ENCODE data around the gene RHOT2. TPM values are rescaled to one million over a fixed set of nuclear protein-coding genes. Genes with fewer than 3 reads are reported as not detected.
A peak's percentile ranks its signal among the peaks of the same experiment; 100 is the strongest.

The RHOT2 gene
- total and polyA plus RNA-seq, 2 donors (not counting 3 experiments of a cell fraction or from before 2014, with no cell fraction given): 106 to 139 TPM

GRCh38 chr16:646679-647172, 21.2 kb upstream of the RHOT2 start:
- no peak for DNase-seq (ENCODE audit: low read depth, low spot score)
- Histone ChIP-seq H3K4me1 (ENCODE audit: control insufficient read depth, extremely low read depth, insufficient read depth, low read length) (peaks cover 13% of the 10 kb centered on the region), H3K36me3 (ENCODE audit: control insufficient read depth in 2 of 2, extremely low read depth in 1 of 2, insufficient read depth in 2 of 2, low read length in 2 of 2) (no peaks in the 10 kb centered on the region), H3K4me3 (replicated peaks in 1 of 3; ENCODE audit: insufficient read depth in 1 of 3, low read depth in 1 of 3, low read length in 3 of 3) (no peak overlapping the region), H3K9me1 (replicated peaks; ENCODE audit: control insufficient read depth, extremely low read depth, insufficient read depth, low read length) (no peaks in the 10 kb centered on the region), H3K27me3 (ENCODE audit: control insufficient read depth in 2 of 2, insufficient read depth in 2 of 2, low read length in 2 of 2) (no peaks in the 10 kb centered on the region), H3K9ac (replicated peaks; ENCODE audit: extremely low read depth, insufficient read depth, low read length) (no peak overlapping the region), H3K79me2 (ENCODE audit: control insufficient read depth, insufficient read depth, low read length) (no peaks in the 10 kb centered on the region), H2AFZ (ENCODE audit: low read depth, low read length) (no peak overlapping the region), H4K20me1 (replicated peaks; ENCODE audit: control insufficient read depth, extremely low read depth, insufficient read depth, low read length) (no peaks in the 10 kb centered on the region), H3K9me3 (replicated peaks; ENCODE audit: control insufficient read depth, insufficient read depth, low read length) (no peaks in the 10 kb centered on the region), H3K27ac (ENCODE audit: insufficient read depth, low read depth, low read length) (no peak overlapping the region), H3K4me2 (ENCODE audit: insufficient read depth, low read length) (no peak overlapping the region)
- no TSS peak for BruUV-seq (replicated peaks)
- POLR2A ChIA-PET: no interaction called here
- CTCF ChIA-PET: interaction anchor here (1.8 kb wide), 1 partner anchor 10 kb away, joined by 8 read pairs; the partner anchor contains the start of gene METTL26
- intact Hi-C loops (cut with micrococcal nuclease) (no loop called here), dilution Hi-C loops (cut with MboI; ENCODE audit: extremely low pct_ligation_motif_present, low sequenced_read_pairs) (no loop called here)
- FAIRE-seq: no peak
- TF ChIP-seq JUN (IDR thresholded peaks at IDR 0.05; ENCODE audit: borderline replicate concordance, insufficient read depth, insufficient read length, low read depth): no peak
- TF ChIP-seq CTCF (IDR thresholded peaks at IDR 0.05; ENCODE audit: extremely low read depth in 1 of 2, insufficient read depth in 1 of 2, low read depth in 1 of 2, low read length in 2 of 2): no peak
- TF ChIP-seq, protein P1, sequence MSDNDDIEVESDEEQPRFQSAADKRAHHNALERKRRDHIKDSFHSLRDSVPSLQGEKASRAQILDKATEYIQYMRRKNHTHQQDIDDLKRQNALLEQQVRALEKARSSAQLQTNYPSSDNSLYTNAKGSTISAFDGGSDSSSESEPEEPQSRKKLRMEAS (IDR thresholded peaks at IDR 0.05; ENCODE audit: insufficient read depth, insufficient read length): no peak

DNA sequence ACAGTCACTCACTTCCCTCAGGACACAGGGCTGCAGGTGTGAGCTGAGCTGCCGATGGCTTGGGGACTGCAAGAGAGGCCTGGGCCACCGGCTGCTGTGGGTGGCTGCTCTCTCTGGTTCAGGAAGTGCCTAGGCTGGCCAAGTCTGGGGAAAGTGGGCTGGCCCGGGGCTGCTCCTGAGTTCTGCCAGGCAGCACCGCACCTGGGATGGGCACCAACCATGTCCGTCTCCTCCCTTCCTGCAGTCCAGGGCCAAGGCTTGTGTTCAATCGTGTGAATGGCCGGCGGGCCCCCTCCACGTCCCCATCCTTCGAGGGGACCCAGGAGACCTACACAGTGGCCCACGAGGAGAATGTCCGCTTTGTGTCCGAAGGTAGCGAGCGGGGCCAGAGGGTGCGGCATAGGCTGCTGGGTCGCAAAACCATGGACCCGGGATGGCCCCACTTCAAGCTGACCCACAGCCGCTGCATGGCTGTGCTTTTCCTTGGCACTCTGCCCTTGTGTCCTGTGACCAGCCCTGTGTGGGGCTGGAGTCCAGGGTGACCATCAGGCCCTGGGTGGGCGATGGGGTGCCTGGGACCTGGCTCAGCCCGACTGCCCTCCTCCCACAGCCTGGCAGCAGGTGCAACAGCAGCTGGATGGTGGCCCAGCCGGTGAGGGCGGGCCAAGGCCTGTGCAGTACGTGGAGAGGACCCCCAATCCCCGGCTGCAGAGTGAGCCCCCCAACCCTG, 20.6 kb upstream of the RHOT2 start:
- CTCF ChIA-PET: interaction anchor here (1.0 to 1.8 kb wide), 6 partner anchors 10 to 70 kb away, joined by 3 to 8 read pairs (median 3); partner anchors contain the start of gene METTL26
- H3K4me2 ChIP-seq (ENCODE audit: insufficient read depth, low read length): no peak overlapping the region

More for the DNA sequence above, 20.6 kb upstream of the RHOT2 start:
- Histone ChIP-seq H3K9me3 (replicated peaks; ENCODE audit: control insufficient read depth, insufficient read depth, low read length) (no peaks in the 10 kb centered on the region), H3K36me3 (ENCODE audit: control insufficient read depth in 2 of 2, extremely low read depth in 1 of 2, insufficient read depth in 2 of 2, low read length in 2 of 2) (no peaks in the 10 kb centered on the region), H3K4me1 (ENCODE audit: control insufficient read depth, extremely low read depth, insufficient read depth, low read length) (peaks cover 12% of the 10 kb centered on the region), H3K9ac (replicated peaks; ENCODE audit: extremely low read depth, insufficient read depth, low read length) (no peak overlapping the region), H3K4me3 (replicated peaks in 1 of 3; ENCODE audit: insufficient read depth in 1 of 3, low read depth in 1 of 3, low read length in 3 of 3) (no peak overlapping the region), H3K79me2 (ENCODE audit: control insufficient read depth, insufficient read depth, low read length) (no peaks in the 10 kb centered on the region), H2AFZ (ENCODE audit: low read depth, low read length) (no peak overlapping the region), H3K27me3 (ENCODE audit: control insufficient read depth in 2 of 2, insufficient read depth in 2 of 2, low read length in 2 of 2) (no peaks in the 10 kb centered on the region), H3K9me1 (replicated peaks; ENCODE audit: control insufficient read depth, extremely low read depth, insufficient read depth, low read length) (no peaks in the 10 kb centered on the region), H3K27ac (ENCODE audit: insufficient read depth, low read depth, low read length) (no peak overlapping the region), H4K20me1 (replicated peaks; ENCODE audit: control insufficient read depth, extremely low read depth, insufficient read depth, low read length) (no peaks in the 10 kb centered on the region)
- DNase-seq (ENCODE audit: low read depth, low spot score) (no peak), FAIRE-seq (no peak)
- POLR2A ChIA-PET: no interaction called here
- intact Hi-C loops (cut with micrococcal nuclease): no loop called here
- no peak for TF ChIP-seq CTCF (IDR thresholded peaks at IDR 0.05; ENCODE audit: extremely low read depth in 1 of 2, insufficient read depth in 1 of 2, low read depth in 1 of 2, low read length in 2 of 2)
- TF ChIP-seq POLR2AphosphoS5 (IDR thresholded peaks at IDR 0.05; ENCODE audit: insufficient read depth, low read depth, low read length): peak; percentile 2
- no peak for TF ChIP-seq FOS (IDR thresholded peaks at IDR 0.05; ENCODE audit: borderline replicate concordance, insufficient read depth, low read length)
- BruUV-seq (replicated peaks): no TSS peak
- dilution Hi-C loops (cut with MboI; ENCODE audit: extremely low pct_ligation_motif_present, low sequenced_read_pairs): no loop called here

All from endothelial cell of umbilical vein (primary cell).